Tibial artery (tissue), 4 donors: ENCODE data around the gene LNX2.

Experiments
- DNase-seq, 2 donors: peaks; one replicate each; pipeline ENCODE4 v3.0.0-alpha.2; 2019
- H3K27ac ChIP-seq, 2 donors: fragments of 200-600 bp; sonication (generic) in 1 of 2; 1 replicate in 1 of 2; 2 replicates in 1 of 2; pipeline ENCODE4 v1.5.1; 2018 to 2019; ENCODE audit warnings: mild to moderate bottlenecking in 1 of 2
- H3K27me3 ChIP-seq, 2 donors: fragments of 200-600 bp; sonication (generic) in 1 of 2; one replicate each; pipeline versions ENCODE4 v1.5.1 to v1.6.0; 2016 to 2019
- H3K36me3 ChIP-seq, 3 donors: fragments of 200-600 bp; sonication (generic) in 2 of 3; one replicate each; pipeline ENCODE4 v1.5.1; 2016 to 2019; ENCODE audit warnings: mild to moderate bottlenecking in 2 of 3
- H3K4me1 ChIP-seq, 4 donors: fragments of 200-600 bp; sonication (generic) in 2 of 4; 1 replicate in 3 of 4; 2 replicates in 1 of 4; pipeline ENCODE4 v1.5.1; 2016 to 2019
- H3K4me3 ChIP-seq, 2 donors: fragments of 200-600 bp; sonication (generic) in 1 of 2; 1 replicate in 1 of 2; 2 replicates in 1 of 2; pipeline ENCODE4 v1.5.1; 2018 to 2019; ENCODE audit warnings: mild to moderate bottlenecking in 2 of 2
- H3K9me3 ChIP-seq, 3 donors: fragments of 200-600 bp; sonication (generic) in 1 of 3; one replicate each; pipeline ENCODE4 v1.5.1; 2016 to 2019
- intact Hi-C: fragments of 100-400 bp; cut with DNase I; formaldehyde crosslinking; loops from one replicate; pipeline ENCODE4 v1.15.0; 2023; ENCODE audit warnings: low total_unique reads
- TF ChIP-seq, protein P1 (sequence below), 2 experiments: fragments of 200-600 bp in 1 of 2; fragments of 450-650 bp in 1 of 2; IDR thresholded peaks; one replicate each; pipeline ENCODE4 v1.5.1; 2017 to 2019; ENCODE audit warnings: antibody characterized with exemption in 2 of 2, mild to moderate bottlenecking in 1 of 2, moderate library complexity in 1 of 2

The LNX2 gene

DNA sequence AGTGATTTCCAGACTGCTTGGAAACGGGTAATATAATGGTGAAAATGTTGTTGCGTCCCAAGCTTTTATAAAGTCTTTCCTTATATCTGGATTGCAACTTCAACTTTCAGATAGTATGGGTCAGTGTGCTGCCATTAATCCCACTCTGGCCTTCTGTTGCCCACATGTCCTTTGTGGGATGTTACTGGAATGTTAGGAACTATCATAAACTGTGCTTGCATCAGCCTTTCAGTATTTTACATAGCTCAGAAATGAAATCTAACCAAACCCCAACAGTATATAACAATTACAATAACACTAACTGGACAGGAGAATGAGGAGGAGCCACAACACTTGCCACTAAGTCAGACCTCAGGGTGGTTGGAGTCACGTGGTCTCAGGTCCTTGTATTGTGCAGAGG, 78.9 kb downstream of the LNX2 start:
- no peak overlapping the region for H3K27ac ChIP-seq
- H3K4me1 ChIP-seq = no peaks in the 10 kb centered on the region
- TF ChIP-seq, protein P1, sequence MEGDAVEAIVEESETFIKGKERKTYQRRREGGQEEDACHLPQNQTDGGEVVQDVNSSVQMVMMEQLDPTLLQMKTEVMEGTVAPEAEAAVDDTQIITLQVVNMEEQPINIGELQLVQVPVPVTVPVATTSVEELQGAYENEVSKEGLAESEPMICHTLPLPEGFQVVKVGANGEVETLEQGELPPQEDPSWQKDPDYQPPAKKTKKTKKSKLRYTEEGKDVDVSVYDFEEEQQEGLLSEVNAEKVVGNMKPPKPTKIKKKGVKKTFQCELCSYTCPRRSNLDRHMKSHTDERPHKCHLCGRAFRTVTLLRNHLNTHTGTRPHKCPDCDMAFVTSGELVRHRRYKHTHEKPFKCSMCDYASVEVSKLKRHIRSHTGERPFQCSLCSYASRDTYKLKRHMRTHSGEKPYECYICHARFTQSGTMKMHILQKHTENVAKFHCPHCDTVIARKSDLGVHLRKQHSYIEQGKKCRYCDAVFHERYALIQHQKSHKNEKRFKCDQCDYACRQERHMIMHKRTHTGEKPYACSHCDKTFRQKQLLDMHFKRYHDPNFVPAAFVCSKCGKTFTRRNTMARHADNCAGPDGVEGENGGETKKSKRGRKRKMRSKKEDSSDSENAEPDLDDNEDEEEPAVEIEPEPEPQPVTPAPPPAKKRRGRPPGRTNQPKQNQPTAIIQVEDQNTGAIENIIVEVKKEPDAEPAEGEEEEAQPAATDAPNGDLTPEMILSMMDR (IDR thresholded peaks at IDR 0.05) = no peak
- H3K36me3 ChIP-seq = peaks cover 0 to 9% (median 6%) of the 10 kb centered on the region in 3 donors
- no peak for DNase-seq
- no peaks in the 10 kb centered on the region for H3K9me3 ChIP-seq
- H3K4me3 ChIP-seq = no peak overlapping the region
- H3K27me3 ChIP-seq = no peaks in the 10 kb centered on the region
- intact Hi-C loops = no loop called here

DNA sequence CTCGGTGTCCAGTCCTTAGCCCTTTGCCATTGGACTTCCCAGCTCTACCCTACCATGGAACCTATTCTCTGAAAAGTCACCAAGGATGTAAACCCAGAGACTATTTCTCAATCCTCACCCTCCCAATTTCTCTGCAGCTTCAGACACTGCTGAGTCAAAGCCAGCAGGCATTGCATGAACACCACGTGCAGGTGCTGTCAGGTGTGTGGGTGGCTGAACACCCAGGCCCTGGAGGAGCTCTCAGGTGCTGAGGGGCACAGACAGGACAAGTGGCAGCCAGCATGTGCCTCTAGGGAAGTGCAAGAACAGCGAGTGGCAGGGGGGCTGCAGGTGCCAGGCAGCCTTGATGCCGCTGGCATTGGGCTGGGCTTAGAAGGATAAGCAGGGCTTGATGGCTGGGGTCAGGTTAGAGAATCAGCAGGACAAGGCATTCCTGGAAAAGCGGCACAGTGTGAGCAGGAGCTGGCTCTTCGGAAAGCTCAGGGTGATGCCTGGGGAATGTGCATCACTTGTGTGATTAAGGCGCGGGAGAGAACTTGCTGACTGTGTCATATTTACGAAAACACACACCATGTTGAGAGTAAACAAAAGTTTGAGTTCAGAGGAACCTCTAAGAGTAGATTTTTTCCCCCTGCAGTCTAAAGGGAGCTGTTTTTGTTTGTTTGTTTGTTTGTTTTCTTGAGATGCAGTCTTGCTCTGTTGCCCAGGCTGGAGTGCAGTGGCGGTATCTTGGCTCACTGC, 83.8 kb downstream of the LNX2 start:
- no peaks in the 10 kb centered on the region for H3K9me3 ChIP-seq
- peaks cover 0 to 8% of the 10 kb centered on the region in 2 donors for H3K27me3 ChIP-seq
- TF ChIP-seq, protein P1 (IDR thresholded peaks at IDR 0.05) = no peak
- H3K36me3 ChIP-seq = no peaks in the 10 kb centered on the region
- no peak for DNase-seq
- no peak overlapping the region for H3K27ac ChIP-seq
- H3K4me3 ChIP-seq = no peak overlapping the region
- intact Hi-C loops = loop anchor here (5.0 to 10.0 kb wide), 3 partner anchors 164 to 448 kb away; partner anchors contain the start of gene URAD
- peaks cover 0 to 7% (median 3%) of the 10 kb centered on the region in 4 donors for H3K4me1 ChIP-seq

DNA sequence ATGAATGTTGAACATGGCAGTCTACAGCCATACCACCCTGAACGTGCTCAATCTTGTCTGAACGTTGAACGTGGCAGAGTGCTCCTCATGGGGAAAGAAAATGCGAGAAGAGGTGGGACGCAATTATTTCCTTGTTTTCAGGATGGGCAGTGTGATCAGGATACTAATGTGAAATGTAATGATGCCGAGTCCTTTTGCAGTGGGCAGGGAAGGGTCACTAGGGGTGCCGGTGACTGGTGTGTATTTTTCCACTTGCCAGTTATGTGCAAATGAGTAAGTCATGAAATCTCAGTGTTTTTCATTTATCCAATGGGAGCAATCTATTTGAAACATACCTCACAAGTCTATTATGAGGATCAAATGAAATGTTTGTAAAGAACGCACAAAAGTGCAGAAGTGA, 84.8 kb downstream of the LNX2 start:
- intact Hi-C loops = loop anchor here (5.0 to 10.0 kb wide), 3 partner anchors 163 to 449 kb away; partner anchors contain the start of gene URAD

DNA sequence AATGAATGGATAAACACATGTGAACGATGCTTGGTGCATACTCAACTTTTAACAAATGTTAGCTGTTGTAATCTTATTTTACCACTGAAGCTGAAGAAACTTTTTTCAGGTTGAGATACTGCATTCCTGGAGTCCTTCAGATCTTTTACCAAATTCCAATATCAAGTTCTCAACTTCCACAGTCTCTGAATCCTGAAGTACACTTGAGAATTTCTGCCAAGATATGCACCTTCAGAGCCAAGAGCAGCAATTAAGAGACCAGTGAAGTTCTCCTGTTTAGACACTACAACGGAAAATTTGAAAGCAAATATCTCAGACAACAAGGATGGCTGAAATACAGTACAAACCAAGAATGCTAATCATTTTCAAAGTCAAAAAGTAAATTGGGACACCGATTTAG, 85.3 kb downstream of the LNX2 start:
- Histone ChIP-seq H3K27ac (no peak overlapping the region), H3K4me1 (peaks cover 0 to 7% (median 3%) of the 10 kb centered on the region in 4 donors), H3K9me3 (no peaks in the 10 kb centered on the region), H3K27me3 (peaks cover 0 to 12% of the 10 kb centered on the region in 2 donors), H3K36me3 (no peaks in the 10 kb centered on the region), H3K4me3 (no peak overlapping the region)
- DNase-seq = no peak
- TF ChIP-seq, protein P1 (IDR thresholded peaks at IDR 0.05) = no peak
- intact Hi-C loops = loop anchor here (5.0 to 10.0 kb wide), 4 partner anchors 163 to 450 kb away; partner anchors contain the start of gene URAD

More for the DNA sequence above, 84.8 kb downstream of the LNX2 start:
- peaks cover 0 to 7% (median 3%) of the 10 kb centered on the region in 4 donors for H3K4me1 ChIP-seq
- TF ChIP-seq, protein P1 (IDR thresholded peaks at IDR 0.05) = no peak
- no peak overlapping the region for H3K27ac ChIP-seq
- no peaks in the 10 kb centered on the region for H3K9me3 ChIP-seq
- no peak overlapping the region for H3K4me3 ChIP-seq
- H3K36me3 ChIP-seq = no peaks in the 10 kb centered on the region
- no peak for DNase-seq
- peaks cover 0 to 12% of the 10 kb centered on the region in 2 donors for H3K27me3 ChIP-seq

DNA sequence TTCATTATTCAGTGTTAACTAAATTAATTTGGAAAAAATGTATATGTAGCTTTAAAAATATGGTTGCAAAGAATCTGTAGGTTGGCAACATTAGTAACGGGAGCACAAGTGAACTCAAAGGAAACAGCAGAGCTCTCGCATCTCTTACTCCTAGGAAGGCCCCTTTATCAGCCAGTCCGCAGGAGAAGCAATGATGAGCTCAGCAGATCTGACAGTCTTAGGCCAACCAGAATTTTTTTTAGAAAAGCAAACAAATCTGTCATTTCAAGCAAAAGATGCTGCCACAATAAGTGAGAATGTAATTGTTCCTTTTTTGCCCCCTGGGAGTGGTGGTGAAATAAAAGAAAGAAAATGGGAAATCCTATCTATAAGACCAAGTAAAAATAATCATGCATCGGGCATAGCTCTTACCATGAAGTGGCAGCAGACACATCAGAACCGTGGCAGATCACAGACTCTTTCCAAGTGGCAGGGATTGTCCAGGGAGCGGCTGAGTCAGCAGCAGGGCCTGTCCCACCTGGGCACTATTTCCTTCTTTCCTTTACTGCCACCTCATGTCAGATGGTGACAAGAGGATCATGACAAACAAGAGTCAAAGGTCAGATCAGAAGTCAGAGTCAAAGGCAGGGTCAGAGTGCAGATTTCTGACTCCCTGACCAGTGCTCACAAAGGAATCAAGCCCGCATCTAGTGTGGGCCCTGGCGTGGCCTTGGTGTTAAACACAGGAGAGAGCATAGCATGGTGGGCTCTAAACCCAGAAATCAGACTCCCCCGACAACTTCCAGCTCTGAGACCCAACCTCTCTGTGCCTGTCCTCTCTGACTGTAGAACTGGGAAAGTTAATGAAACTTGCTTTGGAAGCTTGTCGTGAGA, 86.0 kb downstream of the LNX2 start:
- H3K4me1 ChIP-seq = peaks cover 0 to 7% (median 3%) of the 10 kb centered on the region in 4 donors
- TF ChIP-seq, protein P1 (IDR thresholded peaks at IDR 0.05) = no peak
- no peak for DNase-seq
- no peak overlapping the region for H3K4me3 ChIP-seq
- H3K27ac ChIP-seq = no peak overlapping the region
- H3K27me3 ChIP-seq = peaks cover 0 to 12% of the 10 kb centered on the region in 2 donors
- no peaks in the 10 kb centered on the region for H3K9me3 ChIP-seq
- intact Hi-C loops = loop anchor here (5.0 to 10.0 kb wide), 3 partner anchors 180 to 450 kb away; partner anchors contain the start of gene URAD
- no peaks in the 10 kb centered on the region for H3K36me3 ChIP-seq
